Osteoblast (primary cell): ENCODE data around the gene GOSR2. TPM values are rescaled to one million over a fixed set of nuclear protein-coding genes. Genes with fewer than 3 reads are reported as not detected.

ENCODE experiments used
- DNase-seq: peaks from one replicate; pipeline ENCODE4 v3.0.0; 2011; ENCODE audit warnings: low spot score, mixed read lengths; ENCODE audit not compliant: insufficient read length; ENCODE audit errors: missing footprints
- H2AFZ ChIP-seq: 2 replicates; pipeline ENCODE4 v1.6.0; 2011; ENCODE audit warnings: mild to moderate bottlenecking, low read length
- H3K27ac ChIP-seq: 2 replicates; pipeline ENCODE4 v1.5.1; 2011; ENCODE audit warnings: mild to moderate bottlenecking, low read depth, low read length, moderate library complexity
- H3K27me3 ChIP-seq: 2 replicates; pipeline ENCODE4 v1.6.0; 2012; ENCODE audit warnings: mild to moderate bottlenecking, control low read depth, inconsistent platforms, low read length, moderate library complexity; ENCODE audit not compliant: insufficient read depth
- H3K36me3 ChIP-seq: 2 replicates; pipeline ENCODE4 v1.5.1; 2011; ENCODE audit warnings: mild to moderate bottlenecking, low read length, control low read depth, moderate library complexity; ENCODE audit not compliant: insufficient read depth
- H3K4me1 ChIP-seq: 2 replicates; pipeline ENCODE4 v1.5.1; 2011; ENCODE audit warnings: mild to moderate bottlenecking, low read length, control low read depth, moderate library complexity; ENCODE audit not compliant: insufficient read depth
- H3K4me2 ChIP-seq: 2 replicates; pipeline ENCODE4 v1.6.0; 2011; ENCODE audit warnings: mild to moderate bottlenecking, low read length; ENCODE audit not compliant: insufficient read depth
- H3K4me3 ChIP-seq: fragments of 200-600 bp; sonication (generic); 3 replicates; pipeline ENCODE4 v1.5.1; 2012; ENCODE audit warnings: mild to moderate bottlenecking, low read length, inconsistent platforms; ENCODE audit not compliant: insufficient read depth
- H3K79me2 ChIP-seq: 2 replicates; pipeline ENCODE4 v1.6.0; 2012; ENCODE audit warnings: mild to moderate bottlenecking, low read length, control low read depth, inconsistent platforms; ENCODE audit not compliant: insufficient read depth
- H3K9me3 ChIP-seq: 2 replicates; pipeline ENCODE4 v1.5.1; 2011; ENCODE audit warnings: low read depth, low read length, control low read depth
- H4K20me1 ChIP-seq: 2 replicates; pipeline ENCODE4 v1.6.0; 2012; ENCODE audit warnings: mild to moderate bottlenecking, low read length, control low read depth; ENCODE audit not compliant: insufficient read depth
- CTCF ChIP-seq: IDR thresholded peaks from 2 replicates; pipeline ENCODE4 v1.5.1; 2011; ENCODE audit warnings: mild to moderate bottlenecking, low read depth, low read length, moderate library complexity; ENCODE audit errors: extremely low read depth
- total RNA-seq: library from RNA; depleted of rRNA; stranded (reverse); fragments of >200 nt; gene quantifications from 2 replicates; pipeline ENCODE4 v1.2.3, GENCODE V29; 2012

Gene GOSR2
- total RNA-seq, 1 donor = 44.9 TPM

GRCh38 chr17:46972346-46972745 is 49.4 kb downstream of the GOSR2 start:
- Histone ChIP-seq H3K27ac (no peak overlapping the region), H3K27me3 (peaks cover 30% of the 10 kb centered on the region)

GRCh38 chr17:46974086-46974485 is 51.1 kb downstream of the GOSR2 start:
- Histone ChIP-seq H3K9me3 (no peaks in the 10 kb centered on the region), H3K4me3 (no peak overlapping the region), H3K79me2 (no peaks in the 10 kb centered on the region), H3K27ac (no peak overlapping the region), H3K27me3 (peaks cover 39% of the 10 kb centered on the region), H3K4me1 (peaks cover under 1% of the 10 kb centered on the region), H3K36me3 (no peaks in the 10 kb centered on the region), H2AFZ (no peak overlapping the region), H3K4me2 (no peak overlapping the region), H4K20me1 (no peaks in the 10 kb centered on the region)
- no peak for TF ChIP-seq CTCF
- DNase-seq = no peak

More at GRCh38 chr17:46972346-46972745, 49.4 kb downstream of the GOSR2 start:
- Histone ChIP-seq H4K20me1 (no peaks in the 10 kb centered on the region), H3K4me2 (no peak overlapping the region), H3K79me2 (no peaks in the 10 kb centered on the region), H3K36me3 (no peaks in the 10 kb centered on the region), H3K4me1 (no peaks in the 10 kb centered on the region), H2AFZ (no peak overlapping the region), H3K9me3 (no peaks in the 10 kb centered on the region), H3K4me3 (no peak overlapping the region)
- TF ChIP-seq CTCF = no peak
- DNase-seq = no peak

- H3K36me3 ChIP-seq = no peaks in the 10 kb centered on the region
- H3K4me2 ChIP-seq = no peak overlapping the region
- no peaks in the 10 kb centered on the region for H3K9me3 ChIP-seq
- H3K27me3 ChIP-seq = peaks cover 49% of the 10 kb centered on the region
- no peak overlapping the region for H3K27ac ChIP-seq
- H2AFZ ChIP-seq = no peak overlapping the region
- H3K4me1 ChIP-seq = peaks cover 4% of the 10 kb centered on the region
- no peak for TF ChIP-seq CTCF
- DNase-seq = no peak
- H3K4me3 ChIP-seq = no peak overlapping the region
- H3K79me2 ChIP-seq = no peaks in the 10 kb centered on the region
- no peaks in the 10 kb centered on the region for H4K20me1 ChIP-seq
Measured at GRCh38 chr17:46975287-46975686, 52.3 kb downstream of the GOSR2 start.

GRCh38 chr17:46976626-46977270 is 53.8 kb downstream of the GOSR2 start:
- H3K4me1 ChIP-seq = peaks cover 4% of the 10 kb centered on the region
- H3K27me3 ChIP-seq = peaks cover 48% of the 10 kb centered on the region
- H3K79me2 ChIP-seq = no peaks in the 10 kb centered on the region
- H4K20me1 ChIP-seq = no peaks in the 10 kb centered on the region
- no peak overlapping the region for H3K27ac ChIP-seq
- no peak for DNase-seq
- no peak overlapping the region for H3K4me2 ChIP-seq
- no peak overlapping the region for H2AFZ ChIP-seq
- no peaks in the 10 kb centered on the region for H3K36me3 ChIP-seq
- H3K4me3 ChIP-seq = no peak overlapping the region
- TF ChIP-seq CTCF = no peak
- no peaks in the 10 kb centered on the region for H3K9me3 ChIP-seq
